Glutamatergic neuron (in vitro differentiated cells): ENCODE data around the gene TFRC. TPM values are rescaled to one million over a fixed set of nuclear protein-coding genes. Genes with fewer than 3 reads are reported as not detected.
"Not testable (repeated sequence)": the region's sequence is repeated elsewhere in the genome, so short reads cannot be mapped to it uniquely, and the experiment has no call there.

ENCODE experiments used
- DNase-seq: peaks from one replicate; pipeline ENCODE4 v3.0.0; 2022
- H3K27ac Mint-ChIP-seq: one replicate; pipeline ENCODE4 v1.8.0; 2020; ENCODE audit warnings: mild to moderate bottlenecking, mixed read lengths, inconsistent platforms; ENCODE audit not compliant: unreplicated experiment
- H3K27me3 Mint-ChIP-seq: one replicate; pipeline ENCODE4 v1.8.0; 2020; ENCODE audit warnings: mild to moderate bottlenecking, moderate library complexity, mixed read lengths, inconsistent platforms; ENCODE audit not compliant: unreplicated experiment
- H3K36me3 Mint-ChIP-seq: one replicate; pipeline ENCODE4 v1.8.0; 2020; ENCODE audit warnings: mild to moderate bottlenecking, mixed read lengths, inconsistent platforms; ENCODE audit not compliant: unreplicated experiment
- H3K4me1 Mint-ChIP-seq: one replicate; pipeline ENCODE4 v1.8.0; 2020; ENCODE audit warnings: mild to moderate bottlenecking, low read depth, mixed read lengths, inconsistent platforms; ENCODE audit not compliant: unreplicated experiment
- H3K4me3 Mint-ChIP-seq: one replicate; pipeline ENCODE4 v1.8.0; 2020; ENCODE audit warnings: mild to moderate bottlenecking, mixed read lengths, inconsistent platforms; ENCODE audit not compliant: unreplicated experiment
- H3K9me3 Mint-ChIP-seq: one replicate; pipeline ENCODE4 v1.8.0; 2020; ENCODE audit warnings: mild to moderate bottlenecking, moderate library complexity, mixed read lengths, inconsistent platforms; ENCODE audit not compliant: unreplicated experiment
- total RNA-seq: library from RNA; stranded (reverse); fragmentation: NEBNext Ultra II Directional; extraction: Animal tissue kit (Norgen Biotek cat#: 25700); gene quantifications from one replicate; pipeline ENCODE4 v1.2.1, GENCODE V29; 2021; ENCODE audit not compliant: unreplicated experiment
- TF ChIP-seq, protein P1 (sequence below): fragments of 200-600 bp; sonication (generic); IDR thresholded peaks from one replicate; pipeline ENCODE4 v1.5.0; 2021; ENCODE audit not compliant: partially characterized antibody, unreplicated experiment

Gene TFRC
- total RNA-seq, 1 donor from 2014 or later = 35.8 TPM

- no peak for DNase-seq
- Mint-ChIP-seq H3K4me1 (no peaks in the 10 kb centered on the region), H3K27ac (no peak overlapping the region), H3K9me3 (peaks cover 1% of the 10 kb centered on the region), H3K36me3 (no peaks in the 10 kb centered on the region), H3K27me3 (no peaks in the 10 kb centered on the region), H3K4me3 (no peak overlapping the region)
- TF ChIP-seq, protein P1, sequence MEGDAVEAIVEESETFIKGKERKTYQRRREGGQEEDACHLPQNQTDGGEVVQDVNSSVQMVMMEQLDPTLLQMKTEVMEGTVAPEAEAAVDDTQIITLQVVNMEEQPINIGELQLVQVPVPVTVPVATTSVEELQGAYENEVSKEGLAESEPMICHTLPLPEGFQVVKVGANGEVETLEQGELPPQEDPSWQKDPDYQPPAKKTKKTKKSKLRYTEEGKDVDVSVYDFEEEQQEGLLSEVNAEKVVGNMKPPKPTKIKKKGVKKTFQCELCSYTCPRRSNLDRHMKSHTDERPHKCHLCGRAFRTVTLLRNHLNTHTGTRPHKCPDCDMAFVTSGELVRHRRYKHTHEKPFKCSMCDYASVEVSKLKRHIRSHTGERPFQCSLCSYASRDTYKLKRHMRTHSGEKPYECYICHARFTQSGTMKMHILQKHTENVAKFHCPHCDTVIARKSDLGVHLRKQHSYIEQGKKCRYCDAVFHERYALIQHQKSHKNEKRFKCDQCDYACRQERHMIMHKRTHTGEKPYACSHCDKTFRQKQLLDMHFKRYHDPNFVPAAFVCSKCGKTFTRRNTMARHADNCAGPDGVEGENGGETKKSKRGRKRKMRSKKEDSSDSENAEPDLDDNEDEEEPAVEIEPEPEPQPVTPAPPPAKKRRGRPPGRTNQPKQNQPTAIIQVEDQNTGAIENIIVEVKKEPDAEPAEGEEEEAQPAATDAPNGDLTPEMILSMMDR = no peak
Measured at GRCh38 chr3:196060834-196061233, 21.1 kb downstream of the TFRC start.

DNA sequence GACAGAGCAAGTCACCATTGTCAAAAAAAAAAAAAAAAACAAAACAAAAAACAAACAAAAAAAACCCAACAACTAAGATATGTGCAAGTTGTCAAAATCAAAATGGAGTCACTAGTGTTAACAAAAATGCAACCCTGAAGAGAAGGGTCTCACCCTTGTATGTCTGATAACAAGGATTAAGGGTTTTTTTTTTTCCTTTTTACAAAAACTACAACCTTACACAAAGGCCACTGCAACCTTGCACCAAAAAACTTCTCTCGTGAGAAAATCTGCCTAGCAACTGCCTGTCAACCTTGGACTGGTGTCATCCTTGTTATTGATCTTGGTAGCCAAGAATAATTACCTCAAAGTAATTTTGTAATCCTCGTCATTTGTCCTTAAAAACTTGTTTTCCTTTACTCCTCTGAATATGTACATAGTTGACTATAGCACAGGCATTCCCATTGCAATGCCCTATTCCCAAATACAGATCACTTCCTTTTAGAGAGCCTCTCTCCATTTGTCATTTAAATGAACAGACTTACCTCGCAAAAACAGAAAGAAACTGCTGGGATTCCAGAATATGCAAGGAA lies 24.0 kb downstream of the TFRC start:
- TF ChIP-seq, protein P1 = no peak
- no peaks in the 10 kb centered on the region for H3K27me3 Mint-ChIP-seq
- DNase-seq = no peak
- peaks cover 1% of the 10 kb centered on the region for H3K9me3 Mint-ChIP-seq
- no peak overlapping the region for H3K27ac Mint-ChIP-seq
- H3K4me1 Mint-ChIP-seq = no peaks in the 10 kb centered on the region
- H3K4me3 Mint-ChIP-seq = no peak overlapping the region
- no peaks in the 10 kb centered on the region for H3K36me3 Mint-ChIP-seq

DNA sequence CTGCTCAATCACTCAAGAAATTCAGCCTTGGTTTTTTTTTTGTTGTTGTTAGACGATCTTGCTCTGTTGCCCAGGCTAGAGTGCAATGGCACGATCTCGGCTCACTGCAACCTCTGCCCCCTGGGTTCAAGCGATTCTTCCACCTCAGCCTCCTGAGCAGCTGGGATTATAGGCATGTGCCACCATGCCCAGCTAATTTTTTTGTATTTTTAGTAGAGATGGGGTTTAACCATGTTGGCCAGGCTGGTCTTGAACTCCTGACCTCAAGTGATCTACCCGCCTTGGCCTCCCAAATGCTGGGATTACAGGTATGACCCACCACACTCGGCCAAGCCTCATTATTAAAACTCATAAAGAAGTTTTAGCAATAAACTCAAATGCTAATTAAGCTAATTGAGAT lies 25.5 kb downstream of the TFRC start:
- H3K36me3 Mint-ChIP-seq, H3K27me3 Mint-ChIP-seq, H3K27ac Mint-ChIP-seq: not testable (repeated sequence)

GRCh38 chr3:196055683-196056270 lies 26.1 kb downstream of the TFRC start:
- no peaks in the 10 kb centered on the region for H3K27me3 Mint-ChIP-seq
- H3K4me1 Mint-ChIP-seq = no peaks in the 10 kb centered on the region
- H3K36me3 Mint-ChIP-seq = no peaks in the 10 kb centered on the region
- TF ChIP-seq, protein P1 = no peak
- no peak overlapping the region for H3K27ac Mint-ChIP-seq
- no peak for DNase-seq
- peaks cover 1% of the 10 kb centered on the region for H3K9me3 Mint-ChIP-seq
- no peak overlapping the region for H3K4me3 Mint-ChIP-seq

More for the DNA sequence above, 25.5 kb downstream of the TFRC start:
- DNase-seq, H3K9me3 Mint-ChIP-seq, H3K4me3 Mint-ChIP-seq, H3K4me1 Mint-ChIP-seq: not testable (repeated sequence)

- DNase-seq = no peak
- no peak overlapping the region for H3K27ac Mint-ChIP-seq
- peak overlapping the region; percentile 38 for H3K4me3 Mint-ChIP-seq
- peaks cover 1% of the 10 kb centered on the region for H3K9me3 Mint-ChIP-seq
- TF ChIP-seq, protein P1 = no peak
- no peaks in the 10 kb centered on the region for H3K27me3 Mint-ChIP-seq
- H3K36me3 Mint-ChIP-seq = no peaks in the 10 kb centered on the region
- H3K4me1 Mint-ChIP-seq = no peaks in the 10 kb centered on the region
Measured at GRCh38 chr3:196055240-196055639, 26.6 kb downstream of the TFRC start.
